ENCODE measurements around the gene RNF123. TPM values are rescaled to one million over a fixed set of nuclear protein-coding genes. Genes with fewer than 3 reads are reported as not detected.
A peak's percentile ranks its signal among the peaks of the same experiment; 100 is the strongest.

Gene RNF123
- total RNA-seq, 1 experiment from 2014 or later, result 71.9 TPM

- no TSS peak for BruUV-seq (replicated peaks)
- TF ChIP-seq, protein P1, sequence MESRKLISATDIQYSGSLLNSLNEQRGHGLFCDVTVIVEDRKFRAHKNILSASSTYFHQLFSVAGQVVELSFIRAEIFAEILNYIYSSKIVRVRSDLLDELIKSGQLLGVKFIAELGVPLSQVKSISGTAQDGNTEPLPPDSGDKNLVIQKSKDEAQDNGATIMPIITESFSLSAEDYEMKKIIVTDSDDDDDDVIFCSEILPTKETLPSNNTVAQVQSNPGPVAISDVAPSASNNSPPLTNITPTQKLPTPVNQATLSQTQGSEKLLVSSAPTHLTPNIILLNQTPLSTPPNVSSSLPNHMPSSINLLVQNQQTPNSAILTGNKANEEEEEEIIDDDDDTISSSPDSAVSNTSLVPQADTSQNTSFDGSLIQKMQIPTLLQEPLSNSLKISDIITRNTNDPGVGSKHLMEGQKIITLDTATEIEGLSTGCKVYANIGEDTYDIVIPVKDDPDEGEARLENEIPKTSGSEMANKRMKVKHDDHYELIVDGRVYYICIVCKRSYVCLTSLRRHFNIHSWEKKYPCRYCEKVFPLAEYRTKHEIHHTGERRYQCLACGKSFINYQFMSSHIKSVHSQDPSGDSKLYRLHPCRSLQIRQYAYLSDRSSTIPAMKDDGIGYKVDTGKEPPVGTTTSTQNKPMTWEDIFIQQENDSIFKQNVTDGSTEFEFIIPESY (IDR thresholded peaks at IDR 0.05; ENCODE audit: extremely low read depth, insufficient replicate concordance, low read length), result no peak
- TF ChIP-seq ZNF274 (IDR thresholded peaks at IDR 0.05; ENCODE audit: low read depth, low read length) (no peak), ELF1 (IDR thresholded peaks at IDR 0.05; ENCODE audit: borderline replicate concordance, low read depth) (no peak), FOSL1 (IDR thresholded peaks at IDR 0.05; ENCODE audit: low read depth) (no peak), EZH2 (IDR thresholded peaks at IDR 0.05) (no peak), POLR2AphosphoS5 (IDR thresholded peaks at IDR 0.05; ENCODE audit: low read depth, low read length) (peak; percentile 32; the same call in 1 of the 2 replicates), CTCF (IDR thresholded peaks at IDR 0.05 in 2 of 3, conservative IDR thresholded peaks at IDR 0.05 in 1 of 3; ENCODE audit: borderline replicate concordance in 1 of 3, insufficient read depth in 1 of 3, low read depth in 2 of 3, low read length in 2 of 3) (peak in 2 of 3 experiments; percentile 87 to 93; a peak in 4 of 6 replicates), REST (IDR thresholded peaks at IDR 0.05; ENCODE audit: low read depth) (no peak), CBX3 (IDR thresholded peaks at IDR 0.05; ENCODE audit: low read depth) (no peak), EZH2phosphoT487 (IDR thresholded peaks at IDR 0.05; ENCODE audit: borderline replicate concordance) (no peak), ZFX (IDR thresholded peaks at IDR 0.05) (no peak), SIN3A (IDR thresholded peaks at IDR 0.05; ENCODE audit: low read depth) (no peak)
- Histone ChIP-seq H3K9me3 (ENCODE audit: control insufficient read depth in 1 of 2, insufficient read depth in 1 of 2, low read depth in 1 of 2, low read length in 2 of 2) (no peaks in the 10 kb centered on the region), H2AFZ (ENCODE audit: low read depth, low read length, poor library complexity, severe bottlenecking) (no peak overlapping the region), H4K20me1 (ENCODE audit: insufficient read depth) (no peaks in the 10 kb centered on the region), H3K4me3 (replicated peaks in 1 of 2; ENCODE audit: low read depth in 1 of 2, low read length in 2 of 2) (peak overlapping the region in 1 of 2 experiments; percentile 40; a peak in 3 of 4 replicates), H3K9me2 (ENCODE audit: insufficient read depth) (no peaks in the 10 kb centered on the region), H3K4me2 (ENCODE audit: low read length) (peak overlapping the region; percentile 99), H3K36me3 (ENCODE audit: control insufficient read depth in 1 of 2, insufficient read depth in 2 of 2, low read length in 2 of 2) (peaks cover 5 to 11% of the 10 kb centered on the region in 2 experiments; a peak in 2 of 4 replicates), H3K27me3 (ENCODE audit: insufficient read depth, low read length) (no peaks in the 10 kb centered on the region), H3K79me2 (ENCODE audit: insufficient read depth, low read length) (peaks cover 25% of the 10 kb centered on the region), H3K4me1 (ENCODE audit: control insufficient read depth in 1 of 2, insufficient read depth in 2 of 2, low read length in 2 of 2) (peaks cover 10 to 45% of the 10 kb centered on the region in 2 experiments; a peak in 3 of 4 replicates), H3K27ac (ENCODE audit: low read depth, low read length) (peak overlapping the region; percentile 98), H3K9ac (ENCODE audit: low read length) (peak overlapping the region; percentile 99)
- RAD21 ChIA-PET (ENCODE audit: low non-redundant PET in 1 of 2, low total read pairs in 2 of 2, uncharacterized antibody in 2 of 2, unreplicated experiment in 2 of 2), result interaction anchor here (0.6 to 3.6 kb wide), 6 partner anchors 117 to 623 kb away, joined by 3 to 49 read pairs (median 6); partner anchors contain the start of genes BSN (in 1 of the 2) and USP4 (in 1 of the 2)
- peak; percentile 19 for ATAC-seq
- intact Hi-C loops (cut with micrococcal nuclease), result loop anchor here (1.0 to 5.0 kb wide), 3 partner anchors 132 to 217 kb away; partner anchors contain the start of gene DAG1
- DNase-seq (ENCODE audit: low read depth, low spot score), result peak; percentile 61
- CTCF ChIA-PET, result interaction anchor here (0.6 to 3.3 kb wide), 10 partner anchors 26 to 256 kb away, joined by 3 to 159 read pairs (median 4); partner anchors contain the start of gene BSN
- POLR2A ChIA-PET, result interaction anchor here (3.1 kb wide), 1 partner anchor 132 kb away, joined by 26 read pairs; no protein-coding TSS in a partner anchor
Observed at GRCh38 chr3:49671291-49672288, 17.8 kb upstream of the RNF123 start.

Measured in HCT116 (cell line).